Measurements from ENCODE around the gene BRD1.
"Not testable (repeated sequence)": the region's sequence is repeated elsewhere in the genome, so short reads cannot be mapped to it uniquely, and the experiment has no call there.

The BRD1 gene

GRCh38 chr22:49825944-49826602, 1.6 kb downstream of the BRD1 start:
- no peak for DNase-seq

GRCh38 chr22:49825436-49825835, 2.2 kb downstream of the BRD1 start:
- DNase-seq = no peak

- DNase-seq = no peak
These were observed 2.7 kb downstream of the BRD1 start for GRCh38 chr22:49824936-49825335.

GRCh38 chr22:49824185-49824925, 3.3 kb downstream of the BRD1 start:
- no peak for DNase-seq

GRCh38 chr22:49823289-49824045, 4.2 kb downstream of the BRD1 start:
- DNase-seq = no peak

GRCh38 chr22:49821741-49822140, 5.9 kb downstream of the BRD1 start:
- not testable (repeated sequence) for DNase-seq

GRCh38 chr22:49820984-49821383, 6.7 kb downstream of the BRD1 start:
- DNase-seq = no peak

GRCh38 chr22:49817359-49817758, 10.3 kb downstream of the BRD1 start:
- DNase-seq = no peak

GRCh38 chr22:49815641-49816091, 12.0 kb downstream of the BRD1 start:
- DNase-seq = no peak

GRCh38 chr22:49814856-49815255, 12.8 kb downstream of the BRD1 start:
- no peak for DNase-seq

- DNase-seq = no peak
These were observed 13.4 kb downstream of the BRD1 start for GRCh38 chr22:49814164-49814686.

GRCh38 chr22:49812838-49813237, 14.8 kb downstream of the BRD1 start:
- DNase-seq = no peak

GRCh38 chr22:49811020-49811791, 16.5 kb downstream of the BRD1 start:
- DNase-seq = no peak

GRCh38 chr22:49810363-49811019, 17.2 kb downstream of the BRD1 start:
- DNase-seq = no peak

GRCh38 chr22:49807780-49808708, 19.6 kb downstream of the BRD1 start:
- no peak for DNase-seq

- DNase-seq = no peak
These were observed 20.5 kb downstream of the BRD1 start for GRCh38 chr22:49807129-49807528.

- no peak for DNase-seq
These were observed 23.8 kb downstream of the BRD1 start for GRCh38 chr22:49803737-49804375.

GRCh38 chr22:49803134-49803533, 24.5 kb downstream of the BRD1 start:
- no peak for DNase-seq

GRCh38 chr22:49801391-49802060, 26.1 kb downstream of the BRD1 start:
- no peak for DNase-seq

All from DMS 273 treated with DMSO at 0.1 percent for 48 hours (cell line).